ENCODE data around the gene COL7A1. TPM values are rescaled to one million over a fixed set of nuclear protein-coding genes. Genes with fewer than 3 reads are reported as not detected.

COL7A1 gene
- total and polyA plus RNA-seq, 2 of the 13 experiments (the other 11 are each of a cell fraction or from before 2014, with no cell fraction given), result 2.7 to 11.7 TPM

- no peak for TF ChIP-seq ZNF710 (CRISPR knock-in tag; IDR thresholded peaks at IDR 0.05; ENCODE audit: borderline replicate concordance)
- no peak for TF ChIP-seq GPBP1L1 (CRISPR knock-in tag; IDR thresholded peaks at IDR 0.05)
- TF ChIP-seq ZNF3 (CRISPR knock-in tag; IDR thresholded peaks at IDR 0.05), result 0 out of 2 replicates have a peak, but pooled peaks have one; percentile 57
- no peak for TF ChIP-seq CBX5 (CRISPR knock-in tag; IDR thresholded peaks at IDR 0.05; ENCODE audit: borderline replicate concordance)
- no peak for TF ChIP-seq ZNF580 (CRISPR knock-in tag; IDR thresholded peaks at IDR 0.05; ENCODE audit: borderline replicate concordance, low read depth)
- TF ChIP-seq SMAD3 (CRISPR knock-in tag; IDR thresholded peaks at IDR 0.05), result peak; percentile 66
- peak; percentile 80 for TF ChIP-seq HOXA5 (CRISPR knock-in tag; IDR thresholded peaks at IDR 0.05)
- TF ChIP-seq FOXO1 (CRISPR knock-in tag; IDR thresholded peaks at IDR 0.05), result no peak; the same call in 1 of the 2 replicates
- TF ChIP-seq SIX4 (CRISPR knock-in tag; IDR thresholded peaks at IDR 0.05), result peak; percentile 44
- TF ChIP-seq MXI1 (IDR thresholded peaks at IDR 0.05; ENCODE audit: borderline replicate concordance, low read depth, low read length), result peak; percentile 69; the same call in 1 of the 3 replicates
- peak; percentile 21; the same call in 1 of the 2 replicates for TF ChIP-seq SOX5 (CRISPR knock-in tag; IDR thresholded peaks at IDR 0.05; ENCODE audit: borderline replicate concordance)
- no peak for TF ChIP-seq ZNF354B (CRISPR knock-in tag; IDR thresholded peaks at IDR 0.05)
- no peak for TF ChIP-seq ZNF232 (CRISPR knock-in tag; IDR thresholded peaks at IDR 0.05; ENCODE audit: borderline replicate concordance)
- TF ChIP-seq HMG20A (CRISPR knock-in tag; IDR thresholded peaks at IDR 0.05; ENCODE audit: borderline replicate concordance), result no peak
- TF ChIP-seq ZNF276 (CRISPR knock-in tag; IDR thresholded peaks at IDR 0.05; ENCODE audit: low read depth), result 0 out of 2 replicates have a peak, but pooled peaks have one; percentile 24
- no peak for TF ChIP-seq ZNF180 (CRISPR knock-in tag; IDR thresholded peaks at IDR 0.05; ENCODE audit: borderline replicate concordance, low read depth)
- TF ChIP-seq DZIP1 (CRISPR knock-in tag; IDR thresholded peaks at IDR 0.05), result peak; percentile 31; the same call in 1 of the 2 replicates
- no peak for TF ChIP-seq HNRNPH1 (optimal IDR thresholded peaks at IDR 0.05; ENCODE audit: low read depth, low read length)
Observed at GRCh38 chr3:48635222-48636021, 40.3 kb upstream of the COL7A1 start, which contains the start of gene SLC26A6 (continued).

Measured in HepG2 (cell line).